GM18526 (cell line): ENCODE measurements around the gene MAPK6.

Experiments used
- POLR2A ChIP-seq: IDR thresholded peaks from 3 replicates; pipeline ENCODE4 v1.6.1; 2011; ENCODE audit not compliant: insufficient read length; ENCODE audit errors: extremely low read depth

The MAPK6 gene

DNA sequence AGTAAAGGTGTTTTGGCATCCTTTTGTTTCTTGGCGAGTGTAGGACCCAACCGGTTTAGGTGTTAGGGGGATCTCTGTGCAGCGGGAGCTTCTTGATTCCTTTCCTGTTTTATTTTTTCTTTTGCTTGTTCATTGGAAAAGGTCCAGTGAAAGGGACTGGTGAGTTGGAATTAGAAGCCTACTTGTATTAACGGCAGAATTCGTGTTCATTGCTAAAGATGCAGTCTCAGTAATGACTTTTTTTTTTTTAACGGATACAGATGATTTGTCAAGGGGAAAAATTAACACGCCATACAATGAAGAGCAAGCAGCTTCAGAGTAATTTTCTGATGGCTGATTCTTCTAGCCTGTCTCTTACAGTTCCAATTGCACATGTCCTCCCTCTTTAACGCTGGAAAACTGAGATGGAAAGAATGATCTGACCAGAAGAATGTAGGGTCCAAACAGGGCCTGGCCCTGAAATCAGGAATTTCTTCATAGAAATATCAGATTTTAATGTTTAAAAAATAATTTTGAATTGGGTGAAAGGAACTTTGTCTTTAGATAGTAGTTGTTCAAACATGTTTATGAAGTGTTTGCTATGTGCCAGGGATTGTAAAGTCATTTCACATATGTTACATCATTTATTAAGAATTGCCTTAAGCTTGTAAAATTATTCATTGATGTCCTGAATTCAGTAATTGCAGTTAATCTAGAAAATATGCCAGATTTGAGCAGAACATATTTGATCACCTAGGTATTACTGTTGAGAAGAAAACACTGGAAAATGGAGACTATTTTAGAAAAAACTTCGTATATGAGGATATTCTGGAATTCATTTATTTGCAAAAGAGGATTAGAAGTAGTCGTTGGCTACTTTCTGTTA, 1.4 kb downstream of the MAPK6 start:
- TF ChIP-seq POLR2A: no peak

DNA sequence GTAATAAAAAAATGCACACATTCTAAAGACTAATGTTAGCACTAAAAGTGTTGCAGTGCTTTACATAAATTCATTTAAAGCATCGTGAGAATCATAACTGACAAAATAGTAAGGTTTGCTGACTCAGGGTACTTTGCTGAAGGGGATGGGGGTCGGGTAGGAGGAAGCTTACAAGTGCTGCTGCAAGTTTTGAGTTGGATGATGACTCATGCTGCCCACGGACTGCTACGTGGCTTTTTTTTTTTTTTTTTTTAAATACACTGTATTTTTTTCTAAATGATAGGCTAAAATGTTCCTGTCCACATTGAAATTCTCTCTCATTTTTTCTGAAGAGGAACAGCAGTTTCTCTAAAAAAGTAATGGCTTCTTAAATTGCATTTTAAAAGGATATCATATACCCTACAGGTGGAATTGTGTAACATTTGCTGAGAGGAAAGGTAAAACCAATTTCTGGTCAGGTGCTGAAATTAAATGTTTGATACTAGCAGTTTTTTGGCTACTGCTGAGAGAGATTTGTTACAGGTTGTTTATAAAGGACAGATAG, 2.2 kb downstream of the MAPK6 start:
- TF ChIP-seq POLR2A: no peak

DNA sequence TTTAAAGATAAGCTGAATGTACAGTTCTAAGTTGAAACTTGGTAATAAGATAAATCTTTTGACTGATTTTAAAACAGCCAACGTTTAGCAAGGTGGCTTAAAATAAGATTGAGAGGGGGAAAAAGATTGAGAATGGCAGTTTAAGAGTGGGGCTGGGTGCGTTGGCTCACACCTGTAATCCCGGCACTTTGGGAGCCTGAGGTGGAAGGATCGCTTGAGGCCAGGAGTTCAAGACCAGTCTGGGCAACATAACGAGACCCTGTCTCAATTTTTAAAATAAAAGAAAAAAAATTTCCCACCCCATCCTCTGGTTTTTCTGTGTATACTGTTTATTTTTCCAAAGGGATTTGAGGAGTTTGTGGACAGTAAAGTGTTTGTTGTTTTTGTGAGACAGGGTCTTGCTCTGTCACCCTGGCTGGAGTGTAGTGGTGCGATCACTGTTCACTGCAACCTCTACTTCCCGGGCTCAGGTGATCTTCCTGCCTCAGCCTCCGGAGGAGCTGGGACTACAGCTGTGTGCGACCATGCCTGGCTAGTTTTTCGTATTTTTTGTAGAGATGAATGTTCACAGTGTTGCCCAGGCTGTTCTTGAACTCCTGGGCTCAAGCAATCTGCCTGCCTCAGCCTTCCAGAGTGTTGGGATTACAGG, 3.0 kb downstream of the MAPK6 start:
- no peak for TF ChIP-seq POLR2A

DNA sequence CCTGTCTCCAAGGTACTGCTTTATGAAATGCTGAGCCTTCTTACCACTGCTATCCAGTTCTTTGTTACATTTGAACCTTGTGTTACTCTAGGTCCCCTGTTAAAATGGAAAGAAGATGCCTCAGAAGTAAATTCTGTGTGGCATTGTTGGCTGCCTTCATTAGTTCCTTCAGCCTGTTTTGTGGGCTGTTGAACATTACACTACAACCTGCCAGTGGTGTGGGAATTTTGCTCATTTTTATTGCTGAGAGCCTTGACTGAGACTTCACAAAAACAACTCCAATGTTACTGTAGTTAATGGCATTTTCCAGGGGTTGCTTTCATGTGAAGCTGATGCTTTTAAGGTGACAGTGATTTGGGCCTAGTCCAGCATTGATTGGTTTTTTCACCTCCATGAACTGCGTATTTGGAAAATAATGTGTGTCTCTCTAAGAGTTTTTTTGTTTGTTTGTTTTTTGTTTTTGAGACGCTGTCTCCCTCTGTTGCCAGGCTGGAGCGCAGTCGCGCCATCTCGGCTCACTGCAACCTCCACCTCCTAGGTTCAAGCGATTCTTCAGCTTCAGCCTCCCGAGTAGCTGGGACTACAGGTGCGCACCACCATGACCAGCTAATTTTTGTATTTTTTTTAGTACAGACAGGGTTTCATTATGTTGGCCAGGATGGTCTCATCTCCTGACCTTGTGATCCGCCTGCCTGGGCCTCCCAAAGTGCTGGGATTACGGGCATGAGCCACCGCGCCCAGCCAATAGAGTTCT, 4.3 kb downstream of the MAPK6 start:
- no peak for TF ChIP-seq POLR2A

DNA sequence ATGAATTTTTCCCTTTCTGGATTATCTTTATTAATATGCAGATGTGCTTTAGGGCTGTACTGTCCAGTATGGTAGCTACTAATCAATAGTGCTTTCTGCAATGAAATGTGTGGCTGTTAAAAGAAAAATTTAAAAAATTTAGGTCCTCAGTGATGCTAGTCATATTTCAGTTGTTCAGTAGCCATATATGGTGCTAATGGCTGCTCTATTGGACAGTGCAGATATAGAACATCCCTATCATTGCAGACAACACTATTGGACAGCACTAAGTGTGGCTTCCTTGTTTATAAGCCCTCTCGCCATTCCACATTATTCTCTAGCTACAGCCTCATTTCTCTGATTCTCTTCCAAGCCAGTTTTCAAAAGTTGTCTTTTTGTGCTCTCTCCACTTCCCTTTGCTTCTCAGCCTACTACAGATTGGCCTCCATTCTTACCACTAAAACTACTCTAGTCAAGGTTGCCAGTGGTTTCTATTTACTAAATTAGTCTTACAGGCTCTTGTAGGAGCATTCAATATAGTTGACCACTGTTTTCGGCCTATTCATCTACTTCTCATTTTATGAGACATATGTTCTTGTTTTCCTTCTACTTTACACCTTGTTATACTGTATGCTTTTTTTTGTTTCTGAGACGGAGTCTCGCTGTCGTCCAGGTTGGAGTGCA, 9.5 kb downstream of the MAPK6 start:
- no peak for TF ChIP-seq POLR2A

DNA sequence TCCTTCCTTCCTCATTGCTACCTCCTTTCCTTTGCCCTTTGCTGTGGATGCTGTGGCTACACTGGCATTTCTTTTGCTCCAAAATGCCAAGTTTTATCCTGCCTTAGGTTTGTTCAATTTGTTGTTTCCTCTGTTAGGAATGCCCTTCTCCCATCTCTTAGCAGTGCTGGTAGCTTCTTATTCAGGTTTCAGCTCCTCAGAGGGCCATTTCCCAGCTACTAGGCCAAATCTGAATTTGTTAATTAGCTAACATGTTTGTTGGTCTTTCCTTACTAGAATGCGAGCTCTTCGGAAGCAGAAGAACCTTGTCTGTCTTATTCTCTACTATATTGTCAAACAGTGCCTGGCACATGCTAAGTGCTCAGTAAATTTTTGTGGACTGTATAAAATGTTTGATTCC, 11.0 kb downstream of the MAPK6 start:
- no peak for TF ChIP-seq POLR2A

DNA sequence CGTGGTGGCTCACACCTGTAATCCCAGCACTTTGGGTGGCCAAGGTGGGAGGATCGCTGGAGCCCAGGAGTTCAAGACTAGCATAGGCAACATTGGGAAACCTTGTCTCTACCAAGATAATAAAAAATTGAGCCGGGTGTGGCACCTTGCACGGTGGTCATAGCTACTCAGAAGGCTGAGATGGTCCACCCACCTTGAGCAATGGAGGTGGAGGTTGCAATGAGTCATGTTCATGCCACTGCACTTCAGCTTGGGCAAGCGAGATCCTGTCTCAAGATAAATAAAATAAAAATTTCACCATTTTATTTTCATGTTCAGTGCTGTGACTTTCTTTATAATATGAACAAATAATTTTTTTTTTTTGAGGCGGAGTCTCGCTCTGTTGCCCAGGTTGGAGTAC, 12.5 kb downstream of the MAPK6 start:
- TF ChIP-seq POLR2A: no peak

DNA sequence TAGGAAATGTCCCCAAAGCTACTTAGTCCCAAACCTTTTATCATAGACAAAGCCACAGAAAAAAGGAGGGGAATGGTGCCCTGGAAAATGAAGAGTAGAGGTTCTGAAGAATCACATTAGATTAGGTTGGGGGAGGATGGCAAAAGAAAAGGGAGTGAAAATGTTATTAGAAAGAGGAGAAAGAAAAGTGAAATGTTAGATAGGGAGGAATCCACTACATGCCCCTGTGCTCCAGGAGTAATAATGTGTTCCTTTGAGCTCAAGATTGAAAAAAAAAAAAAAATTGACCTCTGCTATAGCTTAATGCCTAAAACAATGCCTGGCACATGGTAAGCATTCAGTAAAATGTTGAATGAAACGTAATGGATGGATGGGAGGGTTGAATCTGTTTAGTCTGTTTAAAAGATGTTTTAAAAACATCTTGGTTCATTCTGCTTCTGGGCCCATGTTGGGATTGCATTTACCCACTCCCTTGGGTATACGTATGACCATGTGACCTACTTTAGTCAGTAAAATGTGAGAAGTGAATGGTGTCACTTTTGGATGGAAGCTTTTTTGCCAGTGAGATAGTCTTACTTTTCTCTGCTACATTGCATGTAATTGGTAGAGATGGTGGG, 19.0 kb downstream of the MAPK6 start:
- no peak for TF ChIP-seq POLR2A

DNA sequence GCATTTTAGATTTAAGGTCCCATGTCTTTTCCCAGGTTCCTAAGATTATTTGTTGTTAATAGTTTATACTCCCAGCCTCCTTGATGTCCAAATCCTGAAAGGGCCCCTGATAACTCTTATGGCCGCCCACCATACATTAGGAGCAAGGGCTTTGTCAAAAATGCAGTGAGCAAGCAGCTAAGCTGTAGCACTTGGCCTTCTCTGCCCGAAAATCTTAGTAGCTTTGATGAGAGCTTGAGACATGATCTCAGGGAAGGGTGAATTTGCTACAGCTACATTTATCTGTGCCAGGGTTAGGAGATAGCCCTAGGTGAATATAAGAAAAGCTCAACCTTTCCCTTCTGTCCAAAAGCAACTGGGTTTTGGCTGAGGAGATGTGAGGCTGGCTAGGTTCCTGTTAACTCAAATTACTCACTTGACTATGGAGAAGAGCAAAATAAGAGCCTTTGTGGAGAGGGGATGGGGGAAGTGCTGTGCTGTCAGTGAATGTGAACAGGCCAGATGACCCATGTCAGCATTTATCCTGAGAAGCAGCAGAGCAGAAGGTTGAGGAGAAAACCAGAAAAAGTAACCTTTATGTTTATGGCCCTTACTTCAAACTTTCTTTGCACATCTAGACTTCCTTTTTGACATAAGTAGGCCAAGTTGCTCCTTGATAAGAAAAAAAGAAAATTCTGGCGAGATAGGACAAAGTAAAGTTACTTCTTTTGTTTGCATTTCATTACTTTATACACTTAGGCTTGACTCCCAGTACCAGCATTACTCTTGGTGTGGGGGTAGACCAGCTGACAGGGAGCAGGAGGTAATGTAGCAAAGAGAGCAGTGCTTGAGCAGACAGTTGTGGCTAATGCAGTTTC, 21.1 kb downstream of the MAPK6 start:
- no peak for TF ChIP-seq POLR2A

DNA sequence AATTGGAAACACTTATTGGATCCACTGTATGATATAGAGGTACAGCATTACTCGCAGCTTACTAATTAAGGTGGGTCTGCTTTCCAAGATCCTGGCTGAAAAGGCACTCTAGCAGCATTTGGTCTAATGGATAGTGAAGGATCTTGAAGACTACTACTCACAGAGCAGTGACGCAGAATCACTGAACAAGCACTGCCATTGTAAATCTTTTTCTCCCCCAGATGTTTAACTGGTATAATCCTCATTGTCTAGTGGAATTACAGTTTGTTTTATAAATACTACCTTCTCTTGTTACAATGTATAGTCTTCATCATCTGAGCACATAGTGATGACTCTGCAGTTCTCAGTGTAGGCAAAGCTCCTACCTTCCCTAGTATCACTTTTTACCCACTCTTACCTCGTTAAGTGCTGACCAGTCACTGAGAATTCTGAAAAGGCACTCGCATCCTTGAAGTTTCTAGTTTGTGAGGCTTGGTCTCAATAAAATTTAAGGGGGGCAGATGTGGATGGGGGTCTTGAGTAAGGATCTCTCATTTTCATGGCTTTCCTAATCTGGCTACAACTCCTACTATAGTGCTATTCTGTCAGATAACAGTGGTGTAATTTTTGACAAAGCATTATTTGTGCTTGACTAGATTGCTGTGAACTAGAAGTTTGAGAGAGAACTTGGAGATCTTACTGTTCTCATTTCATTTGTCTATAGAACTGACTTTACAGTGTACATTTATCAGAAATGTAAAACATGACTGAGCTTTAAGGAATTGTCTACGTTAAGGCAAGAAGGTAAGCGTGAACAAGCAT, 23.2 kb downstream of the MAPK6 start:
- TF ChIP-seq POLR2A: no peak

DNA sequence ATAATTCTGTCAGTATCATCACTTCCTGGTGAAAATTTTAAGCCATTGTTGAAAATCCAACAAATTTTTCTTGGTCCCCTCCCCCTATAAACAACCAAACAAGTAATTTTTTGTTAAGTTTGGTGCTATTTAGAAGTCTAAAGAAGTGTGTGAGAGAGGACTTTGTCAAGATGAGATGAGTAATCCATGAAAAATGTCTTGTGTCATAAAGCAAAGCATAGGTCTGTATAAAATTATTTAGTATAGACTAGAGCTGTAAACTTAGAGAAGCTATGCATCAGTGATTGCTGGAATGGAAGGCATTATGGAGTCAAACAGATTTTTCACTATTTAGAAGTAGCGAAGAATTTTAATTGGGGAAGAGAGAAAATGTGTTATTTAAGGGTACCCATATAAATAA, 31.4 kb downstream of the MAPK6 start:
- TF ChIP-seq POLR2A: no peak

DNA sequence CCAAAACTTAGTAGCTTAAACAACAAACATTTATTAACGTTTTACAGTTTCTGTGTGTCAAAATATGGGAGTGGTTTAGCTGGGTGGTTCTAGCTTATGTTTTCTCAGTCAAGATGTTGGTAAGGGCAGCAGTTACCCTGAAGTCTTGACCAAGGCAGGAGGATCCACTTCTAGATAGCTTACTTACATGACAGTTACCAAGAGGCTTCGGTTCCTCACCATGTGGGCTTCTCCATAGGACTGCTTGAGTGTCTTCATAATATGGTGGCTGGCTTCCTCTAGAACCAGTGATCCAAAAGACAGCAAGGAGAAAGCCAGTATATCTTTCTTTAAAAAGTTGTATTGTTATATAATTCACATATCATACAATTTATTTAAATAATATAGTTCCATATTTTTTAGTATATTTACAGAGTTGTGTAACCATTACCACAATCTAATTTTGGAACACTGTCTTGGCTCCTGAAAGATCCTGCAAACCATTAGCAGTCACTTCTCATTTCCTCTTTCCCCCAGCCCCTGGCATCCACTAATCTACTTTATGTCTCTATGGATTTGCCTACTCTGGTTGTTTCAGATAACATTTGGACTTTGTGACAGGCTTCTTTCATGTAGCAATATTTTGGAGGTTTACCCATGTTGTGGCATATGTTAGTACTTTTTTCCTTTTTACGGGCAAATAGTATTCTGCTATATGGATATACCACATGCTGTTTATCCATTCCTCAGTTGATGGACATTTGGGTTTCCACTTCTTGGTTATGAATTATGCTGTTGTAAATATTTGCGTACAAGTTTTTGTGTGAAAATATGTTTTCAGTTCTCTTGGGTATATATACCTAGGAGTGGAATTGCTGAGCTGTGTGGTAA, 33.3 kb downstream of the MAPK6 start:
- TF ChIP-seq POLR2A: no peak
